M059J (cell line): ENCODE measurements around the gene DMXL2. TPM values are rescaled to one million over a fixed set of nuclear protein-coding genes. Genes with fewer than 3 reads are reported as not detected.

Experiments used
- DNase-seq: peaks from one replicate; pipeline ENCODE4 v3.0.0-alpha.2; 2012; ENCODE audit warnings: low read depth
- total RNA-seq: library from RNA; depleted of rRNA; stranded (reverse); fragments of >200 nt; shearing (Covaris generic); gene quantifications from 2 replicates; pipeline ENCODE4 v1.2.3, GENCODE V29; 2014; rRNA removed

Gene DMXL2
- total RNA-seq, 1 experiment from 2014 or later: 14.7 TPM

GRCh38 chr15:51405693-51406523, 216.7 kb downstream of the DMXL2 start:
- DNase-seq: no peak

GRCh38 chr15:51403946-51404695, 218.4 kb downstream of the DMXL2 start:
- DNase-seq: no peak

GRCh38 chr15:51403072-51403878, 219.3 kb downstream of the DMXL2 start:
- DNase-seq: peak; percentile 46

GRCh38 chr15:51401872-51402517, 220.6 kb downstream of the DMXL2 start:
- peak; percentile 30 for DNase-seq

- DNase-seq: no peak
Observed at GRCh38 chr15:51401051-51401780, 221.4 kb downstream of the DMXL2 start.

- DNase-seq: no peak
Observed at GRCh38 chr15:51398626-51399025, 223.9 kb downstream of the DMXL2 start.

Other genes starting within 250 kb of the DMXL2 start
- 0.10 TPM in 1 of 2 replicates, not detected in the other for gene SCG3, start 58.7 kb upstream of the DMXL2 start, total RNA-seq
- gene LYSMD2, start 114.9 kb upstream of the DMXL2 start, total RNA-seq: 16.7 and 19.8 TPM in 2 replicates
- 3.5 and 4.4 TPM in 2 replicates for gene TMOD2, start 128.8 kb upstream of the DMXL2 start, total RNA-seq
- 32.3 and 50.0 TPM in 2 replicates for gene TMOD3, start 206.9 kb upstream of the DMXL2 start, total RNA-seq